Activated CD4-positive, alpha-beta T cell treated with anti-CD3 and anti-CD28 coated beads for 1 hour (primary cell): Measurements from ENCODE around the gene PREB.

ENCODE experiments used
- DNase-seq: peaks from one replicate; pipeline ENCODE4 v3.0.0-alpha.2; 2020

The PREB gene

GRCh38 chr2:27152102-27152795 lies 17.8 kb upstream of the PREB start:
- no peak for DNase-seq

- DNase-seq: no peak
Observed at GRCh38 chr2:27150639-27151230, 16.3 kb upstream of the PREB start.

GRCh38 chr2:27149570-27150405 lies 15.4 kb upstream of the PREB start:
- DNase-seq: no peak

GRCh38 chr2:27148801-27149439 lies 14.5 kb upstream of the PREB start, which contains the start of gene TCF23:
TSS of gene TCF23 (plus strand) at chr2:27149004. CDS start at chr2:27149134, 130 bp downstream.
- DNase-seq: no peak

- no peak for DNase-seq
Observed at GRCh38 chr2:27147935-27148334, 13.5 kb upstream of the PREB start.

GRCh38 chr2:27145682-27146081 lies 11.2 kb upstream of the PREB start:
- DNase-seq: no peak

GRCh38 chr2:27143285-27143684 lies 8.8 kb upstream of the PREB start:
- no peak for DNase-seq

- DNase-seq: no peak
Observed at GRCh38 chr2:27139310-27139709, 4.9 kb upstream of the PREB start, which contains the start of gene PRR30. TSS of gene PRR30 (minus strand) at chr2:27139410. CDS start at chr2:27138329, 1,081 bp downstream.

GRCh38 chr2:27138111-27138510 lies 3.7 kb upstream of the PREB start:
- DNase-seq: no peak

GRCh38 chr2:27137322-27137935 lies 3.0 kb upstream of the PREB start:
- DNase-seq: no peak

GRCh38 chr2:27136751-27137150 lies 2.3 kb upstream of the PREB start:
- DNase-seq: no peak

GRCh38 chr2:27135478-27135955 lies 1.1 kb upstream of the PREB start:
- DNase-seq: no peak

GRCh38 chr2:27134781-27135477 lies 493 bp upstream of the PREB start:
- no peak for DNase-seq

GRCh38 chr2:27133195-27133875 lies 1.1 kb downstream of the PREB start:
- DNase-seq: no peak

GRCh38 chr2:27131429-27131828 lies 3.0 kb downstream of the PREB start:
- DNase-seq: no peak

- no peak for DNase-seq
Observed at GRCh38 chr2:27130396-27130795, 4.0 kb downstream of the PREB start.

GRCh38 chr2:27128668-27129571 lies 5.5 kb downstream of the PREB start:
- no peak for DNase-seq

- no peak for DNase-seq
Observed at GRCh38 chr2:27127883-27128667, 6.4 kb downstream of the PREB start.

- DNase-seq: no peak
Observed at GRCh38 chr2:27126252-27126710, 8.2 kb downstream of the PREB start.
